HG03060 (cell line): ENCODE measurements around the gene PSMD9.
"Not testable (repeated sequence)": the region's sequence is repeated elsewhere in the genome, so short reads cannot be mapped to it uniquely, and the experiment has no call there.

Experiments used
- ATAC-seq: cut with Tn5 transposase; IDR thresholded peaks from one replicate; pipeline ENCODE4 v1.9.1; 2021; ENCODE audit warnings: low read depth, moderate number of reproducible peaks; ENCODE audit not compliant: unreplicated experiment

Gene PSMD9, protein sequence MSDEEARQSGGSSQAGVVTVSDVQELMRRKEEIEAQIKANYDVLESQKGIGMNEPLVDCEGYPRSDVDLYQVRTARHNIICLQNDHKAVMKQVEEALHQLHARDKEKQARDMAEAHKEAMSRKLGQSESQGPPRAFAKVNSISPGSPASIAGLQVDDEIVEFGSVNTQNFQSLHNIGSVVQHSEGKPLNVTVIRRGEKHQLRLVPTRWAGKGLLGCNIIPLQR

DNA sequence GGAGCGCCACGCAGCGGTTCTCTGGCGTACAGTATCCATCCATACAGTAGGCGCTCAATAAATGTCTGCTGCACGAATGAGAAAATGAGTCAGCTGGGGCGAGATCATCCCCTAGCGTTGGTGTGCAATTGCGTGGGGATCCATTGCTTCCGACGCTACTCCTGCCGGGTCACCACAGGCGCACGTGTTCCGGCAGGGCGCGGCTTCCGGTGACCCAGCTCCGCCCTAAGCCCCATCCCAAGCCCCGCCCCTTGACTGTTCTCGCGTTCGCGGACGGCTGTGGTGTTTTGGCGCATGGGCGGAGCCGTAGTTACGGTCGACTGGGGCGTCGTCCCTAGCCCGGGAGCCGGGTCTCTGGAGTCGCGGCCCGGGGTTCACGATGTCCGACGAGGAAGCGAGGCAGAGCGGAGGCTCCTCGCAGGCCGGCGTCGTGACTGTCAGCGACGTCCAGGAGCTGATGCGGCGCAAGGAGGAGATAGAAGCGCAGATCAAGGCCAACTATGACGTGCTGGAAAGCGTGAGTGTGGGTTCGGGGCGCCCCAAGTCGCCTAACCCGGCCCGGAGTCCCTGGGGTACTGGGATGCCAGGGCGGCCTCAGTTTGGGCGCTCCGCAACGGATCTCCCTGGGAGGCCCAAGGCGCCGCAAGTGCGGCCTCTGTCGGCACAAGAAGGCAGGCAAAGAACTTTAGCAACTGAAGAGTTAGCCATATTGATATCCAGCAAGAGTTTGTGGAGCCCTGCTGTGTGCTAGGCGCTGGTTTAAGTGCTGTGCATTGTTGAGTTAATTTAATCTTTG lies at the start of gene PSMD9:
TSS of gene PSMD9 (plus strand) at position 313 of the 796 bp plus-strand sequence. CDS start at position 380, 67 bp downstream.
- peak; percentile 63 for ATAC-seq

DNA sequence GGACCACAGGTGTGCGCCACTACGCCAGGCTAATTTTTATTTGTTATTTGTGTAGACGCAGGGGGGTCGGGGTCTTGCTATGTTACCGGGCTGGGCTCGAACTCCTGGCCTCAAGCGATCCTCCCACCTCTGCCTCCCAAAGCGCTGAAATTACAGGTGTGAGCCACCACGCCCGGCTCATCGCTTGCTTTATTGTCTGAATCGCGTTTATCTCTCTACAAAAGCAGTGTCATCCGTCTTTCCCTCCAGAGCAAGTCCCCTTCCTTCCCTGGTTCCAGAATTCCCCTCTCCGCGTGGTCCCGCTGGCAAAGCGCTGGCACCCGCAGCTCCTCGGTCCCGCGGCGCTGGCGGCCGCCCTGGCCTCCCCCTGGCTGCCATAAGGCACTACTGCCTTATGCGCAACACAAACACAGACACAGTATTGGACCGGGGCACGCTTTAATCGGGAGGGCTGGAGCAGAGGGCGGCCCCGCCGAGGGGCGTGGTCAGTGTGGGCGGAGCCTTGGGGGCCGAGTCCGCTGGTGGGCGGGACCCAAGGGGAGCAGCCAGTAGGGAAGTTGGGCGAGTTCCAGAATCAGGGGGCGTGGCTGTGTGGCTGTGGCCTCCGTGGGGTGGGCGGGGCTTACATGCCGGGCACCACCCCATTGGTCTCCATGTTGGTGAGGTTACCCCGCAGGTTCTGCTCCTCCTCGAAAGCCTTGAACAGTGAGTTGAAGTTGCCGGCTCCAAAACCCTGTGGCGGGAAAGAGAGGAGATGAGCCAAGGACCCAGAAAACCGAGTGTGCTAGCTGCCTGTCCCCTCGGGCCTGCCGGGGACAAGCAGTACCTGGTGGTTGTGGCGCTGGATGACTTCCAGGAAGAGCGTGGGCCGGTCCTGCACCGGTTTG lies 49.2 kb upstream of the PSMD9 start:
- peak; percentile 91 for ATAC-seq

- no peak for ATAC-seq
Observed at GRCh38 chr12:121839993-121840761, 48.4 kb upstream of the PSMD9 start.

DNA sequence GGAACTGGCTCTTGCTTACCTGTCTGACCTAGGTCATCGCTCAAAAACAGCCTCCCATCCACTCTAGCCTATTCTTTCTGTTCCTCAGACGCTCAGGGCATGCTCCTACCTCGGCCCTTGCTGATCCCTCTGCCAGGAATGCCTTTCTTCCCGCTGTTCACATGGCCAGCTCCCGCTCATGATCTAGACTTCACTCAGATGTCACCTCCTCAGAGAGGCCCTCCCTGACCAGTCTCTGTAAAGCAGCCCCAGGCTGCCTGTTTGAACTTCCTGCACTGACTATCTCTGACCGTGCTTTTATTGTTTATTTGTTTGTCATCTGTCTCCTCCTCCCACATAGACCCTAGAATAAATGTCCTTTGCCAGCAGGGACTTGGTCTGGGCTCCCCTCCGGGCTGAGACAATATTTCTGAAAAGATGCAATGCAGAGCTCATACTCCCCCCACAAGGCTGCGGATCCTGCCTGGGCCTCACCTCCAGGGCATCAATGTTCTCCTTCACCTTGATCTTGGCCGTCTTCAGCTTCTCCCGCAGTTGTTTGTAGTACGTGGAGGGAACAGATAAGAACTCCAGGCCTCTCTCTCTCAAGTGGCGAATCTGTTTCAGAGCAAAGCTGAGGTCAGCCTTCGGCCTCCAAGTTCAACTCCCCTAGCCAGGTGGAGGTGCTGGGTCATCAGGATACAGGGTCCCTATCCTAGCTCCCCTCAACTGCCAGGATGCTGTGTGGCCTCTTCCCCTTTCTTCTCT lies 45.2 kb upstream of the PSMD9 start:
- no peak for ATAC-seq

GRCh38 chr12:121845701-121846100 lies 42.9 kb upstream of the PSMD9 start:
- ATAC-seq, result no peak

DNA sequence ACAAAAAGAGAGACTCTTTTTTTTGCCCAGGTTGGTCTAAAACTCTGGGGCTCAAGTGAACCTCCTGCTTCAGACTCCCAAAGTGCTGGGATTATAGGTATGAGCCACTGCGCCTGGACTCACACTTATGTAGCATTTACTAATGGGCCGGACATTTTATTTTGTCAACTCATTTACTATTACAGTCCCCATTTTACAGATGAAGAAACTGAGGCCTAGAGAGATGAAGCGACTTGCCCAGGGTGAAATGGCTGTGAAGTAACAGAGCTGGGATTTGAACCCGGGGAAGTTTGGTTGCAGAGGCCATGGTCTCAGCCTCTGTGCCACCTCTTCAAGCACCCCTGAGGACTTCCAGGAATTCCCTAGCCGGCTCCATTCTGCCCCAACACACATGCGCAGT lies 39.4 kb upstream of the PSMD9 start:
- no peak for ATAC-seq

- no peak for ATAC-seq
Observed at GRCh38 chr12:121849665-121850064, 38.9 kb upstream of the PSMD9 start.

GRCh38 chr12:121852392-121852791 lies 36.2 kb upstream of the PSMD9 start:
- not testable (repeated sequence) for ATAC-seq

- no peak for ATAC-seq
Observed at GRCh38 chr12:121857322-121858246, 31.0 kb upstream of the PSMD9 start.

GRCh38 chr12:121858318-121858661 lies 30.3 kb upstream of the PSMD9 start:
- no peak for ATAC-seq

DNA sequence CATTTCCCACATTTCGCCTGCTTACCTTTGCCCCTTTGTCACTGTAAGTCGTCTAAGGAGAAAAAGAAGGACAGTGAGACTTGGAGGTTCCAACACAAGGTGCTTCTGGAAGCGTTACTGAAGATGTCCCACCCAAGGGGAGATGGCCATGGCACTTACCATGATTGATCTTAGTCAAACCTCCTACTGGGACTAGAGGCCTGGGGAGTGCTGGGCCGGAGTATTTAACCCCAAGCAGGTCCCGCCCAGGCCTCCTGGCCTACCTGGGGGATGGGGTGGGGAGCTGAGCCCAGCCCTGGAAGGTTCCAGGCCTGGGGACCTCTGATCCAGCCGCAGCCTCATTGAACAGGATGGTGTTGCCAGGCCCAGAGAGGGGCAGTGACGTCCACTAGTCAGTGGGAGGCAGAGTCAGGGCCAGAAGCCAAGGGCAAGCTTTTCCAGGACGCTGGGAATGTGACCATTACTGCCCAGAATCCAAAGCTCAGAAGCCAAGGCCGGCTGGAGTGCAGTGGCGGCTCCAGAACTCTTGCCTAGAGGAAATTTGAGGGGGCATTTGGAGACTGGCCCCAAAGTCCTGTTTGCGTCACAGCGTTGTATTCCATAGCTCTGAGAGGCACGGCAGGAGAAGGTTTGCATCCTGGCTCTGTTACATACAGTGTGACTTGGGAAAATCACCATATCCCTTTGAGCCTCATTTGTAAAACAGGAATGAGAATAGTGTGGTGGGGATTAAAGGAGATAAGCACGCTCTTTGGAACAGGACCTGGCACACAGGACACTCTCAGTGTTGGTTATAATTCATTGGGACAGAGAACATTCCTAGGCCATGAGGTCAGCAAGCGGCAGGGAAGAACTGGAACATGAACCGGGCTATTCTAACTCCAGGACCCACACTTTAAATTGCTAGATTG lies 29.7 kb upstream of the PSMD9 start, which contains the start of gene HPD:
TSS of gene HPD (minus strand) at position 198 of the 911 bp plus-strand sequence. CDS start at position 162, 36 bp downstream.
- ATAC-seq, result no peak

- no peak for ATAC-seq
Observed at GRCh38 chr12:121860257-121860656, 28.3 kb upstream of the PSMD9 start.

DNA sequence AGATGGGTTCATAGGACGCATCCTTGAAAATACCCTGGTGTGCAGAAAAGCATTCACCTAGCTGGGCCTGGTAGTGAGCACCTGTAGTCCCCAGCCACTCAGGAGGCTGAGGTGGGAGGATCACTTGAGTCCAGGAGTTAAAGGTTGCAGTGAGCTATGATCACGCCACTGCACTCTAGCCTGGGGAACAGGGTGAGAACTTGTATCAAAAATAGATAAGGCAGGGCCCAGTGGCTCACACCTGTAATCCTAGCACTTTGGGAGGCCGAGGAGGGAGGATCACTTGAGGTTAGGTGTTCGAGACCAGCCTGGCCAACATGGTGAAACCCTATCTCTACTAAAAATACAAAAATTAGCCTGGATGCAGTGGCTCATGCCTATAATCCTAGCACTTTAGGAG lies 27.9 kb upstream of the PSMD9 start:
- ATAC-seq, result not testable (repeated sequence)

GRCh38 chr12:121861636-121862254 lies 26.8 kb upstream of the PSMD9 start:
- no peak for ATAC-seq

GRCh38 chr12:121866331-121866730 lies 22.3 kb upstream of the PSMD9 start:
- no peak for ATAC-seq

- not testable (repeated sequence) for ATAC-seq
Observed at GRCh38 chr12:121869229-121869628, 19.4 kb upstream of the PSMD9 start.

- no peak for ATAC-seq
Observed at GRCh38 chr12:121871467-121871866, 17.1 kb upstream of the PSMD9 start.
